ENCODE data around the gene ERO1B. TPM values are rescaled to one million over a fixed set of nuclear protein-coding genes. Genes with fewer than 3 reads are reported as not detected.

ERO1B gene
- 3.7 and 26.7 TPM in 2 replicates for total RNA-seq

GRCh38 chr1:236281654-236282424 lies at the start of gene ERO1B:
ERO1B (minus strand) TSS chr1:236281958; CDS start chr1:236281783, 175 bp downstream.

Small RNAs within 50 kb of the gene (small RNA-seq; reads per million reads assigned to genes)
- 218 reads per million, percentile 99 among the genes with 10 or more reads in this experiment for gene RNU2-70P (ENCODE audit: low replicate concordance)

Other genes starting within 250 kb of the ERO1B start
- 145 and 154 TPM in 2 replicates for gene NID1, start 216.9 kb downstream of the ERO1B start, total RNA-seq
- gene GPR137B, start 139.4 kb downstream of the ERO1B start, total RNA-seq, result 19.5 and 19.9 TPM in 2 replicates
- under 0.01 and 0.43 TPM in 2 replicates for gene EDARADD, start 112.3 kb upstream of the ERO1B start, total RNA-seq
- gene LGALS8, start 242.0 kb upstream of the ERO1B start, total RNA-seq, result 60.0 and 70.0 TPM in 2 replicates

Data from placental pericyte (primary cell).